Activated naive CD4-positive, alpha-beta T cell treated with anti-CD3 and anti-CD28 coated beads, Interleukin-2, amount 50 U/mL, for 24 hours (primary cell): Measurements from ENCODE around the gene OCSTAMP.
A peak's percentile ranks its signal among the peaks of the same experiment; 100 is the strongest.

Source experiments
- H3K27ac Mint-ChIP-seq: one replicate; pipeline ENCODE4 v1.8.0; 2021; ENCODE audit warnings: mild to moderate bottlenecking, mixed read lengths
- H3K27me3 Mint-ChIP-seq: one replicate; pipeline ENCODE4 v1.8.0; 2021; ENCODE audit warnings: mixed read lengths
- H3K36me3 Mint-ChIP-seq: one replicate; pipeline ENCODE4 v1.8.0; 2021; ENCODE audit warnings: mixed read lengths
- H3K4me1 Mint-ChIP-seq: one replicate; pipeline ENCODE4 v1.8.0; 2021; ENCODE audit warnings: mixed read lengths
- H3K4me3 Mint-ChIP-seq: one replicate; pipeline ENCODE4 v1.8.0; 2021; ENCODE audit warnings: mild to moderate bottlenecking, mixed read lengths
- H3K9me3 Mint-ChIP-seq: one replicate; pipeline ENCODE4 v1.8.0; 2021; ENCODE audit warnings: mixed read lengths

Gene OCSTAMP

DNA sequence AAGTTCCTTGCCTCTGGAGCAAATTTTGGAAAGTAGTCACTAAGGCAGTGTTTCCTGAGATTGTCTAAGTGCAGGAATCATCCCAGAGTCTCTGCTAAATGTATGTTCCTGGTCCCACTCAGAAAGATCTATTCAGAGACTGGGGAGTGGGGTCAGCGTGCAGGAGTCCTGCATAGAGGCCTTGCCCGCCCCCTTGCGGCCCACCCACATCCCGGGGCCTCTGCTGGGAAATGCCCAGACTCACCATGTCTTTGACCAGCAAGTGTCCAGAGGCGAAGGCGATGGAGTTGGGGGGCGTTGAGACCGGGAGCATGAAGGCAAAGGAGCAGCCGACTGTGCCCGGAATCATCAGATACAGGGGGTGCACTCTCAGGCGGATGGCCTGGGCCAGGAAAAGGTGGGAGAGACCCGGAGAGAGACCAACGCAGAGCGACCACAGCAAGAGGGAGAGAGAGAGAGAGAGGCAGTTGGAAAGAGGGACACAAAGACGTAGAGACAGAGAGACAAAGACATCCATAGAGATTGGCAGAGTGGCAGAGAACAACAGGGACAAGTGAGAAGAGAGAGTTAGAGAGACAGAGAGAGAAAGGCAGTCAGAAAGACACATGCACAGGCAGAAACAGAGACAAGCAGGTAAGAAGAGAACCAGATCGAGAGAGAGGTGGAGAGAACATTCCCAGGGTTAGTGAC, 12.9 kb upstream of the OCSTAMP start:
- Mint-ChIP-seq H3K27ac (no peak overlapping the region), H3K36me3 (no peaks in the 10 kb centered on the region), H3K4me1 (peaks cover 3% of the 10 kb centered on the region), H3K9me3 (no peaks in the 10 kb centered on the region), H3K4me3 (no peak overlapping the region), H3K27me3 (peaks cover 7% of the 10 kb centered on the region)

DNA sequence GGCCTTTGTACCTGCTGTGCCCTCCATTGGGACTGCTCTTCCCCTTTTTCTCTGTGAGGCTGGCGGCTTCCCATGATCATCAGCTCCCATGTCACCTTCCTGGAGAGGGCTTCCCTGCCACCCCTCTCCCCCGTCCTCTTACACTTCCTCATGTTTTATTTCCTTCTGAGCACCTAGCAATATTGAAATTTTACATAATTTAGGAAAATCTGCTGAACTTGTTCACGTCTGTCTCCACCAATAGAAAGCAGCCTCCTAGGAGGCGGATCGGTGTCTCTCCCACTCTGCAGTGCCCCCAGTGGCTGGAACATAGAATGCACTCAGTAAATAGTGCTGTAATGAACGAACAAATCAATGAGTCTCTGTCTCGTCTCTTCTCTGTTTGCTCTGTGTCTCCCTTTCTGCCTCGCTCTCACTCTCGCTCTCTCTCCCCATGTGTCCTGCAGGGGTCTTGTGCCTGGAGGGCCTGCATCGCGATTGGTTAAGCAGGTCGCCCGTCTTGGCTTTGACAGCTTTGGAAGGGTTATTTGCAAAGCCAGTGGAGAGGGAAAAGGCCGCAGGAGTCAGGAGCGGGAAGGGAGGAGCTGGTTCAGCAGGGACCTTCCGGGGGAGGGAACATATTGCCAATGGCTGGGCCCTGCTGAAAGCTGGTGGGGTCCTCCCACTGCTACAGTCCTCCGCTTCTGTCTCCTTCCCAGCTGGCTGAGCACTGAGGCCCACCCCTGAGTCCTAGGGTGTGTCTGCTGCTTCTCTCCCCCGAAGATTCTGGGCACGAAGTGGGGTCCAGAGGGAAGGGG, 12.1 kb upstream of the OCSTAMP start:
- no peaks in the 10 kb centered on the region for H3K9me3 Mint-ChIP-seq
- no peaks in the 10 kb centered on the region for H3K36me3 Mint-ChIP-seq
- H3K27ac Mint-ChIP-seq = no peak overlapping the region
- no peak overlapping the region for H3K4me3 Mint-ChIP-seq
- H3K4me1 Mint-ChIP-seq = peaks cover 8% of the 10 kb centered on the region
- peaks cover 7% of the 10 kb centered on the region for H3K27me3 Mint-ChIP-seq

DNA sequence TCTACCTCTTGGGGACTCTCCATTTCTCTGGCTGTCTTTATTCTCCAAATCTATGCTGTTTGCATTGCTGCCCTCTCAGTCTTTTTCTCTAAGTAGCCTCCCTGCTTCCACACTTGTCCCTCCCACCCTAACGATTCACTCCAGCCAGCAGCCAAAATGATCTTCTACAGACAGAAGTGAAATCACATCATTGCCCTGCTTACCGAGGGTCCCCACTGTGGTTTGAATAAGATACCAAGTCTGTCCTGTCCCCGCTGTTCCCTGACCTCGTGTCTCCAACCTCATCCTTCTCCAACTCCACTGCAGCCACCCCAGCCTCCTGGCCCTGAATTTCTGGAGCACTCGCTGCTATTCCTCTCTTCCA, 11.5 kb upstream of the OCSTAMP start:
- H3K4me3 Mint-ChIP-seq = no peak overlapping the region
- no peaks in the 10 kb centered on the region for H3K9me3 Mint-ChIP-seq
- H3K27me3 Mint-ChIP-seq = peaks cover 4% of the 10 kb centered on the region
- no peaks in the 10 kb centered on the region for H3K36me3 Mint-ChIP-seq
- peaks cover 8% of the 10 kb centered on the region for H3K4me1 Mint-ChIP-seq
- no peak overlapping the region for H3K27ac Mint-ChIP-seq

DNA sequence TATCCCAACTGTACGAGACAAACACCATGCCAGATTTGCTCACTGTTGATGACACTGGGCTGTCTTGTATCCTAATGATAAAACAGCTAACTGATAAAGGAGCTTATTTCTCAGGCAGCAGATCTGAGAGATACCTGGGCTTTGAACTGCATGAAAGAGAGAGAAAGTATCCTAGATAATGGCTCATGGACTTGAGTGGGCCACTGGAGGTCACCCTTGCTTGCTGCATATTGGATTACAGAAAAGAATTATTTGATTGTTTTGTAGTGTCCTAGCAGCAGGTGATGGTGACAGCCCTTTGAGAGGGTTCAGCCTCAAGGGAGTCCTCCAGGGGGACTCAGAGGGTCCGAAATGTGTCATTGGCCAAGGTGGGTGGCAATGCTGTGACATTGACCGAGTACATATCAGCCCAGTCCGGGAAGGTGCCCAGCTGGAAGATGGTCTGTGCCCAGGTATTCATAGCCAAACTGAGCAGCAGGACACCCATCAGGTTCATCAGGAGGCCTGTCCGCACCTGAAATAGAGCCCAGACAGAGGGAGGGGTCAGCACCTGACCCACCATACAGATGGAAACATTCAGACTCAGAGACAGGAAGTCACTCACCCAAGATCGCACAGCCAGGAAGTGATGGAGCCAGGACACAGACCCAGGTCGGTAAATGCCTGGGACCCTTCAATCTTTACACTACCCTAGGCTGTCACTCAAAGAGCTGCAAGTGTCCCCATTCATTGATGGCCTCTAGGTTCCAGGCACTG, 9.4 kb upstream of the OCSTAMP start:
- peaks cover 8% of the 10 kb centered on the region for H3K4me1 Mint-ChIP-seq
- H3K9me3 Mint-ChIP-seq = no peaks in the 10 kb centered on the region
- H3K4me3 Mint-ChIP-seq = no peak overlapping the region
- no peaks in the 10 kb centered on the region for H3K36me3 Mint-ChIP-seq
- no peaks in the 10 kb centered on the region for H3K27me3 Mint-ChIP-seq
- H3K27ac Mint-ChIP-seq = no peak overlapping the region

DNA sequence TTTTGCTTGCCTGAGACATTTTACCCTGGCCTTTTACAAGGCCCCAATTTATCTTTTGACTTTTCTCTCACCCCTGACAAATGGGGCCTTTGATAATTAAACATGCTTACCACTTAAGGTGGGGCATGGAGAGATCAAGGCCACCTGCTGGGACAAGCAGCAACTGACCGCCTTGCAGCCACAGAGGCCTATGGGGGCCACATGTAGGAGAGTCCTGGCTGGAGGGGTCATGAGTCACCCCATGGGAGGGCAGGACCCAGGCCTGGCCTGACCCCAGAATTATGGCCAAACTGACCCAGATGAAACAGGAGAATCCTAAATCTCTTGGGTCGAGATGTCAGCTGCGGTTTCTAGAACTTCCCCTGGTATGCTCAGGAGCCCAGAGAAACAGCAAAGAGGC, 8.5 kb upstream of the OCSTAMP start:
- H3K9me3 Mint-ChIP-seq = no peaks in the 10 kb centered on the region
- H3K4me3 Mint-ChIP-seq = no peak overlapping the region
- no peak overlapping the region for H3K27ac Mint-ChIP-seq
- no peaks in the 10 kb centered on the region for H3K36me3 Mint-ChIP-seq
- no peaks in the 10 kb centered on the region for H3K27me3 Mint-ChIP-seq
- peaks cover 8% of the 10 kb centered on the region for H3K4me1 Mint-ChIP-seq

DNA sequence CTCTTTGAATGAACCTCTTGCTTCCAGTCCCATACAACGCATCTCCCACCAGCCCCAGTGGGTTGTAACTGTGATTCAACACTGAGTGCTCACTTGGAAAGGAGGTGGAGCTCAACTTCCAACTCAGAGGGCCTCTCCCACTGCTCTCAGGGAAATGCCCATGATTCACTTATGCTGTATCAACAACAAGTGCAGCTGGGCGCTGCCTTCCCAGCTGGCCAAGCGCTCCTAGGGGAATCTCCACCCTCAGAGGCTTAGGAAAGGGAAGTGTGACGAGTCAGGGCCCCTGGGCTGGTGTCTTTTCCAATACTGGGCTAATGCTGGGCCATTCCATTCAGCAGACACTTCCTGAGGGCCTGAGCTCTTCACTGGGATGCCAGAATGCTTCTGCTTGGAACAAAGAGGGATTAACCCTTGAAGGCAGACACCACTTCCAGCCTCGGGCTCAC, 8.1 kb upstream of the OCSTAMP start:
- Mint-ChIP-seq H3K27ac (peak overlapping the region; percentile 59), H3K9me3 (no peaks in the 10 kb centered on the region), H3K4me1 (peaks cover 8% of the 10 kb centered on the region), H3K4me3 (no peak overlapping the region), H3K27me3 (no peaks in the 10 kb centered on the region), H3K36me3 (no peaks in the 10 kb centered on the region)

DNA sequence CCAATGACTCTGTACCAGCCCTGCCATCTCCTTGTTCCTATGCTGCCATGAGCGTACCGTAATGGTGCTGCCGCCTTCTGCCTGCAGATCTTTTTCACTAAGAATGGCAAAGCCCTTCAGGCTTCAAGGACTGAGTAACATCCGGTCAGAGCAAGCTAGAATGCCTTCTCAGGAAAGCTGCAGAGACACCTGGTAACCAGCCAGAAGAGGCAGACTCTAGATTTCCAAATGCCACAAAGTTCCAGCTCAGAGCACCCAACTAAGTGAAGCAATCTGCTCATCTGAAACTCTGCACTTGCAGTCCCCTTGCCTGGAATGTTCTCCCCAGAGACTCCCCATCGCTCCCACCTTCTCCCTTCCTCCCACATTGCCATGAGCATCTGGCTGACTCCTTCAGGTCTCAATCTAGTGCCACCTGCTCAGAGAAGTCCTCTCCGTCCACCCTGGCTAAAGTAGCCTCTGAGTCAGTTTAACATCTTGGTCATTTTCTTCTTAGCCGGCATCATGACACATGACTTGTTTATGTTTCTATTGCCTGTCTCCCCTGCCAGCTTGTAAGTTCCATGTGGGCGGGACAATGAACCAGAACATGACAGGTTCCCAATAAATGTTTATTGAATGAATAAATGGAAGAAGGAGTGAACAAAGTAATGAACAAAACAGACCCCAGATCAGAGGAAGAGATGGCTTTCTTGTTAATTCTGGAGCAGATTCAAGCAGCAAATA, 6.9 kb upstream of the OCSTAMP start:
- Mint-ChIP-seq H3K4me1 (peaks cover 19% of the 10 kb centered on the region), H3K4me3 (no peak overlapping the region), H3K27me3 (no peaks in the 10 kb centered on the region), H3K9me3 (no peaks in the 10 kb centered on the region), H3K27ac (no peak overlapping the region), H3K36me3 (no peaks in the 10 kb centered on the region)

DNA sequence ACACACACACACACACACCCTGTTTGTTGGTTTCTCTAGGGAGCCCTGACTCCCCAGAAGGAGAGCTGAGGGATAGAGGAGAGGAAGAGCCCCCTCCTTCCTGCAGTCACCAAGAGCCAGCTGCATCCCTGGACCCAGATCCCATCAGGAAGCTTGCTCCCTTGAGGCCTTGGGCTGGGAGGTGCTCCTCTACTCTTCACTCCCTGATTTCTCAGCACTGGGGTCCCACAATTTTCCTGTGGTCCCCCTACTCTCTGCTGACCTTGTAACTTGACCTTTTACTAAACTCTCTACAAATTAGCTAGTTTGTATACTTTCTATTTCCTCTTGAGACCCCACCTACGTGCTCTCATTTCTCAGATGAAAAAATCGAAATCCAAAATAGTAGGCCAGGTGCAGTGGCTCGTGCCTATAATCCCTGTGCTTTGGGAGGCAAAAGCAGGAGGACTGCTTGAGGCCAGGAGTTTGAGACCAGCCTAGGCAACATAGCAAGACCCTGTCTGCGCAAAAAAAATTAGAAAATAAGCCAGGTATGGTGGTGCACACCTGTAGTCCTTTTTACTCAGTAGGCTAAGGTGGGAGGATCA, 5.0 kb upstream of the OCSTAMP start:
- no peak overlapping the region for H3K27ac Mint-ChIP-seq
- peaks cover 20% of the 10 kb centered on the region for H3K4me1 Mint-ChIP-seq
- no peak overlapping the region for H3K4me3 Mint-ChIP-seq
- no peaks in the 10 kb centered on the region for H3K36me3 Mint-ChIP-seq
- no peaks in the 10 kb centered on the region for H3K27me3 Mint-ChIP-seq
- H3K9me3 Mint-ChIP-seq = no peaks in the 10 kb centered on the region

DNA sequence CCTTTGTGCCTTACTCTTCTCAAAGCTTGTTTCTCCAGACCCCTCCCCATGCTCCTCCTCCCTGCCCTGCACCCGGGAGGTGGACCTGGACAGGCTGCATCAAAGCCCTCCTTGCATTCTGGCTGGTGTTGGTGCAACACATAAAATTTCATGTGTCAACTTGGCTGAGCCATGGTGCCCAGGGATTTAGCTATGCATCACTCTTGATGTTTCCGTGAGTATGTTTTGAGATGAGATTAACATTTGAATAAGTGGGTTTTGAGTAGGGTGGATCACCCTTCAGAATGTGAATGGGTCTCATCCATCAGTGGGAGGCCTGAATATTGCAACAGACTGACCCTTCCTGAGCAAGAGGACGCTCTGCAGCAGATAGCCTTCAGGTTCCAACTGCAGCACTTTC, 4.4 kb upstream of the OCSTAMP start:
- no peak overlapping the region for H3K4me3 Mint-ChIP-seq
- H3K9me3 Mint-ChIP-seq = no peaks in the 10 kb centered on the region
- H3K27me3 Mint-ChIP-seq = no peaks in the 10 kb centered on the region
- no peak overlapping the region for H3K27ac Mint-ChIP-seq
- H3K36me3 Mint-ChIP-seq = no peaks in the 10 kb centered on the region
- peaks cover 20% of the 10 kb centered on the region for H3K4me1 Mint-ChIP-seq

DNA sequence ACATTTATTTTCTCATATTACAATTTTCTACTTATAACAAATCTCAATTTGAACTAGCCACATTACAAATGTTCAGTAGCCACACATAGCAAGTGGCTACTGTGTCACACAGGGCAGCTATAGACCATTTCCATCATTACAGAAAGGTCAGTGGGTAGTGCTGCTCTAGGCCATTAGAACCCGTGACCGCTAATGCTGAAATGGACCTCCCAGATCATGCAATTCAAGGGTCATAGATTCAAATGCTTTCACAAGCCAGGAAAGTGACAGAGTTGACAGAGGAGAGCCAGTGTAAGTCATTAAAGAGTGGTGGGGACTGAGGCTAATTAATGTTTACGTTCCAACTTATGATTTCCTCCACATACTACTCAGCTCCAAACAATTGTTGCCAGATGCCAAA, 3.5 kb upstream of the OCSTAMP start:
- Mint-ChIP-seq H3K4me1 (peaks cover 20% of the 10 kb centered on the region), H3K36me3 (no peaks in the 10 kb centered on the region), H3K27ac (no peak overlapping the region), H3K9me3 (no peaks in the 10 kb centered on the region), H3K4me3 (no peak overlapping the region), H3K27me3 (no peaks in the 10 kb centered on the region)

DNA sequence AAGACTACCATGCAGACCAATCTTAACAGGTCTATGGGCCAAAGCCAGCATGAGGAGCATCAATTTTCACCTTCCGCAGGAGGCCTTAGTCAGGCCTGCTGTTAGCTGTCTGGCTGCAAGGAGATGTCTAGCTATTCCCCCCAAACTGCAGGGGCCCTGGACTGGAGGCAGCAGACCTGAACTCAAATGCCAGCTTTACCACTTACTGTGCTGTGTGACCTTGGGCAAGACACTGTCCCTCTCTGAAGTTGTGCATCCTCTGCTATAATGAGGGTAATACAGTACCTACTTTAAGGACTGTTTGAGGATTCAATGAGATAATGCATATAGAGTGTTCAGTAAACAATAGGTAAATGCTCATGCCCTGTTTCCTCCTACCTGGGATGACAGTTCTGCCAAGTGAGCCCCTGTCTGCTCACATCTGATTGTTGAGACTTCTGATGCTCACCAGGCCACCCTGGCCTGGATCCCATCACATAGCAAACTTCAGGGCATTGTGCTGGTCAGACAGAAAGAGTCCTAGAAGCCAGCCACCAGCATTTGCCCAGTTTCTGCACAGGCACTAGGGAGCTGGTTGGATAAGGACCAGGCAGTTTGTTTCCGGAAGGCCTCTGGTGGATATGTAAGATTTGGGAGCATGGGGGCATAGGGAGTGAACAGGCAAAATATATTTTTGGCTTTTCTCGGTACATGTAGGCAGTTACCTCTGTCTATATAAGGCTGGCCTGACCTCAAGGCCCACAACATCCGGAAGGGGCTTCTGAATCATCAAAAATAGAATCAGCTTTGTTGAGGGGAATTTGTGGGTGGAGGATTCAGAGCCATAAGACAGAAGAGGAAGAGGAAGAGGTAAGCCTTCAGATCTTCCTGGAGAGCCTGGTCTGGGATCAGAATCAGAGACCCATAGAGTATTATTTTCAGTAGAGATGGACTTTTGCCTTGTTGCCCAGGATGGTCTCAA, 2.3 kb upstream of the OCSTAMP start:
- H3K4me3 Mint-ChIP-seq = peak overlapping the region; percentile 6
- H3K27me3 Mint-ChIP-seq = no peaks in the 10 kb centered on the region
- peak overlapping the region; percentile 57 for H3K27ac Mint-ChIP-seq
- no peaks in the 10 kb centered on the region for H3K36me3 Mint-ChIP-seq
- no peaks in the 10 kb centered on the region for H3K9me3 Mint-ChIP-seq
- H3K4me1 Mint-ChIP-seq = peaks cover 11% of the 10 kb centered on the region

DNA sequence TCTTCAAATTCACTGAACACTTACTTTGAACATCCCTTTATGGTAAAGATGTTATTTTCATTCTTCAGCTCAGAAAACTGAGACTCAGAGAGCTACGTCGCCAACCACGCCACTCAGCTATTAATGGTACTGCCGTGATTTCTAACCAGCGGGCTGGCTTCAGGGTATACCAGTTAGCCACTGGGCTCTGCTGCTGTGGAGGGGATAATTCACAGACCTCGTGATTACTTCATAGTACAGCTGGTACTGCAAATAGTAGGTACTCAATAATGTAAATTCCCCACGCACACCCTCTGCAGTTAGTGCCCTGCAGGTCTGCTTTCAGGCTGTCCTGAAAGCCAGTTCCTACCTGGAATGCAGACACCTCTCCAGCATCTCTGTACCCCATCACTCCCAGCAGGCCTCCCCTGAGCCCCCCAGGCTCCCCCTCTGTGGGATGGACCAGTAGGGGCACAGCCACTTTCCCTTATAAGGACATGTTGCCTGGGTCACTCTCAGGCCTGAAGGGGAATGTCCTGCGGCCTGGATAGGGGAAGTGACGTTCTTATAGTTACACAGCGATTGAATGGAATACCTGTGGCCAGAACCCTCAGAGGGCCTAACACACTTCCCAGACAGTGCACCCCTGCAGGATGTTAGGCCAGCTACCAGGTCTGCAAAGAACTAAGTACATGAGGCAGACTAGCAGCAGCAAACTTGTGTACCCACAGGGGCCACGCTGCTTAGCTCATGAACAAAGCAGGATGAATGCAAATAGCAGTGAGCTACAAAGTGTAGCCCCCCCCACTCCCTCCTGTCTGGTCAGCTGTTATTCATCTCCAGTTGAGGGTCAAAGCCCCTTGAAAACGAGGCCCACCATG, 1.3 kb upstream of the OCSTAMP start:
- Mint-ChIP-seq H3K36me3 (no peaks in the 10 kb centered on the region), H3K4me1 (peaks cover 11% of the 10 kb centered on the region), H3K9me3 (no peaks in the 10 kb centered on the region), H3K27me3 (no peaks in the 10 kb centered on the region), H3K27ac (no peak overlapping the region), H3K4me3 (no peak overlapping the region)

DNA sequence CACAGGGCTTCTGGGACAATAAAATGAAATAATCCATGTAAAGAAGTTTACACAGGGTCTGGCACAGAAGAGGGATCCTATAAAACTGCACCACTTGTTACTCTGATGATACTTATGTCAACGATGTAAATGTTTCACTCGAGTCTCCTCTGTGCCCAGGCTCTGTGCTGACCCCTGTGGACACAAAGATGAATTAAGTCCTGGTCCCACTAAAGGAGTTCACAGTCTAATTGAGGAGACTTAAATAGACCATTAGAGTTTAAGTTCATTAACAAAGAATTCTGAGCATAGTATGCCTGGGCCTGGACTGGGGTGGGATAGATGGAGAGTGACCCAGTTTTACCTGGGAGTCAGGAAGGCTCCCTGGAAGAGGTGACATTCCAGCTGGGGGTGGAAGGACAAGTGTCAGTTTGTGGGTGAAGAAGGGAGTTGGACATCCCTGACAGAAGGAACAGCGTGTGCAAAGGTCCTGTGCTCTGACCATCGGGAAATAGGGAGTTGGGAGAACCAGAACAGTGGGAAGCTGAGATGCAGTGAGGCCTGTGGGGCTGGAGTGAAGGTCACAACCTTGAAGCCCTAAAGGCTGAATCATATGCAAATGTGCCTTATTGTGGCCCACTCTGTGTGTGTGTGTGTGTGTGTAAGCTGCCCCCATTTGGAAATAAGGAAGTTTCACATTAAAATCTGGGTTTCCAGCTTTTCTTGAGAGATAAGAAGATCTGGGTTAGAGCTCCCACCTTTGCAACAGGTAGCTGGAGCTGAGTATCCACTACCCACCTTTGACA, 1.1 kb downstream of the OCSTAMP start:
- Mint-ChIP-seq H3K27ac (no peak overlapping the region), H3K36me3 (no peaks in the 10 kb centered on the region), H3K4me3 (no peak overlapping the region), H3K9me3 (no peaks in the 10 kb centered on the region), H3K4me1 (peaks cover 11% of the 10 kb centered on the region), H3K27me3 (no peaks in the 10 kb centered on the region)
